ENCODE measurements around the gene TMEM178A. TPM values are rescaled to one million over a fixed set of nuclear protein-coding genes. Genes with fewer than 3 reads are reported as not detected.

The TMEM178A gene
- total and polyA plus RNA-seq, 2 of the 8 experiments (the other 6 are each of a cell fraction or from before 2014, with no cell fraction given) = 11.2 to 14.9 TPM

DNA sequence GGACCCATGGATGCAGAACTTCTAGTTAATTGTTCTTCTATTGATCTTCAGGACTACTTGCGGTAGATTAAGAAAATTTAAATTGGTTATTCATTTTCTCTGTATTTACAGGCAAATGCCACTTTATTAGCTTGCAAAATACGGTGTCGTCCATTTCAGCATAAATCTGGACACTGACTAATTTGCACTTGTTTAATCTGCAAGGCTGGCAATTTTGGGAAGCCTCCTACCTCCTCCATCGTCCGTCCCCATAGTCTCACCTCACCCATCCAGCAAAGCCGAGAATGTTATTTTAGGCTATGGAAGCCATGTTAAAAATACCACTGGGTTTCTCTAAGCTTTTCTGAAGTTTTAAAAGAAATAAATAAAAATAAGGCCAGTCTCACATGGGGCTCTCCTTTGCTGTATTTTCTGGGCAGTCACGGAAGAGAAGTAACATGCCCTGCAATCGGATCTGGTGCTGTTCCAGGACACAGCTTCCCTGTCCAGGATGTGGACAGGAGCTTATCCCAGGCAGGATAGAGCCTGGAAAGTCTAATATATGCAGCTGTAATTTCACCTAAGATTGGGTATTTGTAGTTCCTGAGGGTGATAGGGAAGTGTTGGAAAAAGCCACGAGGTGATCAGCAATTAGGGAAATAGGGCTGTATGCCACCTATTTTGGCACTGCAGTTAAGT is 17.4 kb downstream of the TMEM178A start:
- Histone ChIP-seq H3K36me3 (ENCODE audit: control insufficient read depth in 2 of 4, insufficient read depth in 4 of 4, low read length in 3 of 4) (no peaks in the 10 kb centered on the region), H3K27ac (ENCODE audit: low read depth, low read length) (no peak overlapping the region), H3K18ac (ENCODE audit: extremely low read depth, low read length) (no peak overlapping the region), H3K79me2 (ENCODE audit: control insufficient read depth in 1 of 2, insufficient read depth in 2 of 2, low read length in 2 of 2) (no peaks in the 10 kb centered on the region), H2BK12ac (ENCODE audit: low read depth, low read length) (no peak overlapping the region), H2AK5ac (ENCODE audit: low read depth, low read length) (no peak overlapping the region), H2BK5ac (ENCODE audit: low read depth, low read length) (no peak overlapping the region), H4K91ac (replicated peaks; ENCODE audit: insufficient read length, low read length) (no peak overlapping the region), H3K23me2 (ENCODE audit: low read depth, low read length) (no peaks in the 10 kb centered on the region), H3K14ac (ENCODE audit: insufficient read length) (no peak overlapping the region), H3K56ac (replicated peaks; ENCODE audit: insufficient read length, low read depth, low read length) (no peak overlapping the region), H2AFZ (ENCODE audit: low read length) (no peak overlapping the region), H4K8ac (ENCODE audit: extremely low read depth, insufficient read depth, low read length) (no peak overlapping the region), H3K79me1 (ENCODE audit: low read depth, low read length) (no peaks in the 10 kb centered on the region), H3K4ac (replicated peaks; ENCODE audit: insufficient read length, low read depth, low read length) (no peak overlapping the region), H2BK15ac (ENCODE audit: low read length) (no peak overlapping the region), H3K9ac (replicated peaks in 1 of 4; ENCODE audit: extremely low read depth in 1 of 4, low read depth in 3 of 4, low read length in 3 of 4) (no peak overlapping the region), H2BK20ac (ENCODE audit: low read length) (no peak overlapping the region), H3K23ac (ENCODE audit: insufficient read length) (no peak overlapping the region), H3K9me3 (ENCODE audit: insufficient read depth in 2 of 2, low read depth in 1 of 2, low read length in 1 of 2) (no peaks in the 10 kb centered on the region; a peak in 1 of 4 replicates), H4K20me1 (replicated peaks in 1 of 2; ENCODE audit: control insufficient read depth in 1 of 2, insufficient read depth in 2 of 2, low read length in 2 of 2) (no peaks in the 10 kb centered on the region), H3K27me3 (replicated peaks in 1 of 4; ENCODE audit: control insufficient read depth in 3 of 4, extremely low read depth in 1 of 4, insufficient read depth in 3 of 4, low read length in 3 of 4) (no peaks in the 10 kb centered on the region), H4K5ac (ENCODE audit: insufficient read length, low read depth, low read length) (no peak overlapping the region), H3K4me2 (ENCODE audit: insufficient read depth in 1 of 2, low read depth in 2 of 2, low read length in 2 of 2) (no peak overlapping the region), H3K4me3 (ENCODE audit: extremely low read depth in 1 of 4, insufficient read depth in 2 of 4, low read depth in 3 of 4, low read length in 4 of 4) (no peak overlapping the region), H3K4me1 (replicated peaks in 1 of 4; ENCODE audit: control insufficient read depth in 3 of 4, insufficient read depth in 4 of 4, low read length in 3 of 4) (peaks cover 0 to 8% (median 3%) of the 10 kb centered on the region in 4 experiments; a peak in 3 of 7 replicates), H2BK120ac (replicated peaks; ENCODE audit: low read depth, low read length) (no peak overlapping the region)
- 92% methylated on average over 9 of the region's 9 CpGs; no CpG with 5 or more reads in 1 of the 2 experiments for WGBS, 2 experiments (ENCODE audit: extremely low coverage in 1 of 2, insufficient coverage in 1 of 2, insufficient read length in 1 of 2, insufficient replicate concordance in 2 of 2, low coverage in 1 of 2, low lambda C conversion rate in 2 of 2, missing lambda C conversion rate in 1 of 2)
- POLR2A ChIA-PET (ENCODE audit: partially characterized antibody) = no interaction called here
- FAIRE-seq (no peak), DNase-seq (ENCODE audit: low read depth in 1 of 2, low spot score in 2 of 2) (no peak)
- CTCF ChIA-PET (ENCODE audit: partially characterized antibody) = interaction anchor here (0.6 to 1.2 kb wide), 4 partner anchors 13 to 89 kb away, joined by 3 to 7 read pairs (median 4); no protein-coding TSS in a partner anchor
- no peak for TF ChIP-seq MAFK (IDR thresholded peaks at IDR 0.05; ENCODE audit: low read depth, low read length)
- TF ChIP-seq SIN3A (conservative IDR thresholded peaks at IDR 0.05 in 1 of 2, IDR thresholded peaks at IDR 0.05 in 1 of 2; ENCODE audit: low read depth in 1 of 2, low read length in 2 of 2) = no peak
- no peak for TF ChIP-seq RXRA (IDR thresholded peaks at IDR 0.05; ENCODE audit: insufficient read depth, low read depth, low read length)
- TF ChIP-seq CTBP2 (IDR thresholded peaks at IDR 0.05; ENCODE audit: borderline replicate concordance, insufficient read depth, insufficient read length, low read length) = no peak
- no peak for TF ChIP-seq CHD1 (IDR thresholded peaks at IDR 0.05; ENCODE audit: low read depth, low read length)
- no peak for TF ChIP-seq CHD2 (IDR thresholded peaks at IDR 0.05; ENCODE audit: low read length)
- no peak for TF ChIP-seq CEBPB (IDR thresholded peaks at IDR 0.05; ENCODE audit: low read depth, low read length)
- TF ChIP-seq YY1 (IDR thresholded peaks at IDR 0.05; ENCODE audit: low read depth, low read length) = no peak
- TF ChIP-seq ZNF274 (IDR thresholded peaks at IDR 0.05; ENCODE audit: borderline replicate concordance, extremely low read depth, low read length) = no peak
- no peak for TF ChIP-seq FOSL1 (IDR thresholded peaks at IDR 0.05; ENCODE audit: insufficient read depth, low read depth, low read length)
- TF ChIP-seq, protein P1, sequence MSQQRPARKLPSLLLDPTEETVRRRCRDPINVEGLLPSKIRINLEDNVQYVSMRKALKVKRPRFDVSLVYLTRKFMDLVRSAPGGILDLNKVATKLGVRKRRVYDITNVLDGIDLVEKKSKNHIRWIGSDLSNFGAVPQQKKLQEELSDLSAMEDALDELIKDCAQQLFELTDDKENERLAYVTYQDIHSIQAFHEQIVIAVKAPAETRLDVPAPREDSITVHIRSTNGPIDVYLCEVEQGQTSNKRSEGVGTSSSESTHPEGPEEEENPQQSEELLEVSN (IDR thresholded peaks at IDR 0.05) = no peak
- TF ChIP-seq TBP (IDR thresholded peaks at IDR 0.05; ENCODE audit: low read depth, low read length) = no peak
- TF ChIP-seq JUN (IDR thresholded peaks at IDR 0.05; ENCODE audit: low read depth, low read length) = no peak

Measured in H1 (cell line).